ENCODE measurements around the gene P2RY10.

GRCh38 chrX:78946178-78946931 lies 1.2 kb downstream of the P2RY10 start:
- no peak for TF ChIP-seq ZNF274 (IDR thresholded peaks at IDR 0.05; ENCODE audit: low read depth, low read length)
- TF ChIP-seq SUZ12 (IDR thresholded peaks at IDR 0.05; ENCODE audit: extremely low read depth, insufficient read depth, insufficient read length), result no peak

All from NT2/D1 (cell line).